GM18951 (cell line): ENCODE results near the gene DHCR7.

Source experiments
- POLR2A ChIP-seq: IDR thresholded peaks from 4 replicates; pipeline ENCODE4 v1.6.1; 2011; ENCODE audit warnings: mild to moderate bottlenecking; ENCODE audit not compliant: insufficient read length, insufficient read depth; ENCODE audit errors: extremely low read depth
- in situ Hi-C: fragments of 300-500 bp; cut with MboI; formaldehyde crosslinking; loops from one replicate; pipeline ENCODE4 v1.12.0; 2022; ENCODE audit warnings: low sequenced_read_pairs, mixed read lengths, inconsistent platforms; ENCODE audit not compliant: unreplicated experiment

DHCR7 gene, protein sequence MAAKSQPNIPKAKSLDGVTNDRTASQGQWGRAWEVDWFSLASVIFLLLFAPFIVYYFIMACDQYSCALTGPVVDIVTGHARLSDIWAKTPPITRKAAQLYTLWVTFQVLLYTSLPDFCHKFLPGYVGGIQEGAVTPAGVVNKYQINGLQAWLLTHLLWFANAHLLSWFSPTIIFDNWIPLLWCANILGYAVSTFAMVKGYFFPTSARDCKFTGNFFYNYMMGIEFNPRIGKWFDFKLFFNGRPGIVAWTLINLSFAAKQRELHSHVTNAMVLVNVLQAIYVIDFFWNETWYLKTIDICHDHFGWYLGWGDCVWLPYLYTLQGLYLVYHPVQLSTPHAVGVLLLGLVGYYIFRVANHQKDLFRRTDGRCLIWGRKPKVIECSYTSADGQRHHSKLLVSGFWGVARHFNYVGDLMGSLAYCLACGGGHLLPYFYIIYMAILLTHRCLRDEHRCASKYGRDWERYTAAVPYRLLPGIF

DNA sequence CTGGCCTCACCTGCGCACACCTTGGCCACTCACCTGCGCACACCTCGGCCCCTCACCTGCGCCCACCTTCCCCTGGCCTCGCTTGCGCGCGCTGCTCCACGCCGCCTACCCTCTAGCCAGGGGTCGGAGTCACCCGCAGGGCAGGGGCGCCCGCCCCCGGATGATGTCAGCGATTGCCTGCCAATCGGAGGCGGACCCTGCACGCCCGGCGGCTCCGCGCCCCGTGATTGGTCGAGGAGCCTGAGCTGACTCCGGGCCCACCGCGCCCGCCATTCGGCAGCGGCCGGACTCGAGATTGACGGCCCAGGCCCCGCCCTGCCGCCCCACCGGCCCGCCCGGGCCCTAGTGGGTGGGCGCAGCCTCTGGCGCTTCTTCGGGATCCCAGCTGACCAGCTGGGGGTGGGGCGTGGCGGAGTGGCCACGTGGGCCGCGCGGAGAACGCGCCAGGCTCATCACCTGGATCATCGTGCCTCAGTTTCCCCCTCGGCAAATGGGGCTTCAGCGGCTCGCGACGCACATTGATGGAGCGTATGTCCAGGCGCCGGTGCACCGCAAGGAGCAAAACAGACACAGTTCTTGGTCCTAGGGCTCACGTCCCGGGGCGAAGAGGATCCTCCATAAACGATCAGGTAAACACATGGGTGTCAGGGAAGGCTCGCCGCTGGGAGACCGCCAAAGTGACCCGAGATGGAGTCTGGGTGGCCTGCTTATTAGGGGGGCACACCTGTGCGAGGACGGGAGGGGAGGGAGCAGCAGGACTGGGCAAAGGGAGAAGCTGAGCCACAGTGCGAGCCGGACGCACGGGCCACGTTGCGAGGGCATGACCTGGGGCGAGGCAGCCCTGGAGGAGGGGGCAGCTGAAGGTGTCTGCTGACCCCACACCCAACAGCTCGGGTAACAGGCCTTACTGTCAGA is at the start of gene DHCR7:
Gene DHCR7 (minus strand): TSS at position 137 of the 915 bp plus-strand sequence. CDS start 3,441 bp downstream, outside the sequence.
- TF ChIP-seq POLR2A = peak; percentile 84
- in situ Hi-C loops = no loop called here

DNA sequence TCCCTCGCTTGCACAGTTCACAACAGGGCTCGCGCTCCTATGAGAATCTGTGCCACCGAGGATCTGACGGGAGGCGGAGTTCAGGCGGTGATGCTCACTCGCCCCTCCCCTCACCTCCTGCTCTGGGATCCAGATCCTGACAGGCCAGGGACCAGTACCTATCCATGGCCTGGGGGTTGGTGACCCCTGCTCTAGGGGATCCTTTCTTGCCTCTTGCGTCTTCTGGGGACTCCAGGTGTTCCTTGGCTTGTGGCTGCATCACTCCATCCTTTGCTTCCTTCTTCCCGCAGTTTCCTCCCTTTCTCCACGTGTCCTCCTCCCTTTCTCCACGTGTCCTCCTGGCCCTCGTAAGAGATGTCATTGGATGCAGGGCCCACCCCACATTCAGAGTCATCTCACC is 48.2 kb upstream of the DHCR7 start:
- in situ Hi-C loops = no loop called here
- TF ChIP-seq POLR2A = no peak

DNA sequence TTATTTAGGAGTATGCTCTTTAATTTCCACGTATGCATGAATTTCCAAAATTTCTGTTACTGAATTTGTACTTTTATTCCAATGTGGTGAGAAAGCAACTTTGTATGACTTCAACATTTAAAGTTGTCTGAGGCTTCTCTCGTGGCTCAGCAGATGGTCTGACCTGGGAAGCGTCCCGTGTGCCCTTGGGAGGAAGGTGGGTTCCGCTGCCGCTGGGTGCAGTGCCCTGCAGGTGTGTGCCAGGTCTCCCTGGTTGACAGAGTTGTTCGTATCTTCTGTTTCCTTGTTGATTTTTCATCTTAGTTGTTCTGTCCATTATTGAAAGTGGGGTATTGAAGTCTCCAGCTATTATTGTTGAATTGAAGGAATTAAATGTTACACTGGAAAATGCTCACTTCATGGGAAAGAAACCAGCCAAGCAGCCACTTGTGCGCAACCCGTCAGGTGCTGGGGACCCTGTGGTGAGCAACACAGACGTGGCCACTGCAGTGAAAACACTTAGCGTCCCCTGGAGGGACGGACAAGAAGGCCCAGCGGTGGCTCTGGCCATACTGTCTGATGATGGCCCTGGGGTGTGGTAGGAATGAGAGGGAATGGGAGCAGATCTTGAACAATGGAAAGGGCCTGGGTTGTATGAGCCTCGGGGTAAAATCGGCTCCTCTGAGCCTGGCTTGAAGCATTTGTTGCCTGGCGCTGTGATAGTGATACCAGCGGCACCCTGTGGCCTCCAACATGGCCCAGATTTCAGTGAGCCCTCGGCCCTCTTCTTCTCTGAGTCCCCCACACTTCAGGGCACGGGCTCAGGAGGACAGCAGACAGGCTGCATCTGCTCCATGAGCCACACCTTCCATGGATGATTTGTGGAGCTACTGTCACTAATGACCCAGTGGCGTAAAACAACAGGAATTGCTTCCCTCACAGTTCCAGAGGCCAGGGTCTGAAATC is 47.4 kb upstream of the DHCR7 start:
- in situ Hi-C loops = no loop called here
- no peak for TF ChIP-seq POLR2A

DNA sequence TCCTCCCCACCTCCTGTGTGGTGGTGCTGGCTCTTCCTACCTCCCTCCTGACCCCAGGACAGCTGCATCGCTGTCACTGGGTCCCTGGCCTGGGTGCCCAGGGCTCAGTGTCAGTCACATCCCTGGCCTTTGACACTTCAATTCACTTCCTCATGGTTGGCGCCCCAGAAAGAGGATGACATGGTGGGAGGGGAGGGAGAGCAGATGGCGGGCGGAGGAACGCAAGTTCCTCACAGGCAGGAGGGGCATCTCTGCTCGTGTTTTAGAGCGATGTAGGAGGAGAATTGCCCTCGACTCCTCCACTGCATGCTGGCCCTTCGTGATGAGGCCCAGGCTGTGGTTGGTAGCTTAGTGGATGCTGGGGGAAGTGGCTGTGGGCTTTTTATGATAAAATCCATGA is 43.7 kb upstream of the DHCR7 start:
- no peak for TF ChIP-seq POLR2A

DNA sequence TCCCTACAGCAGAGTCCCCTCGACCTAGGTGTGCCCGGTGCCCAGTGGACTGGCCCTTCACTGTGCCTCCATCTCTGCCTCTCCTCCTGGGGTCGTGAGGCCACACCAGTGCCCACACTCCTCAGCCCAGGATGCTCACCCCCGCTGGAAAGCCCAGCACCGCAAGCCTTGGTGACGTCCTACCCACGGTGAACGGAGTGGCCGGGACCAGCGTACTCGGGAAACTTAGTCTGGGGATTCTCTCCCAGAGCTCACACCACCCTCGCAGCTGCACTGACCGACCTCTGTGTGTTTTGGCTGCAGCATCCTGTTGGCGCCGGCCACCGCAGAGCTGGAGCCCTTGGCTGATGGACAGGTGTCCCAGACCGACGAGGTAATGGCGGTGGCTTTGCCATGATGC is 43.3 kb upstream of the DHCR7 start:
- no peak for TF ChIP-seq POLR2A
- in situ Hi-C loops = no loop called here

More for the DNA sequence above, 43.7 kb upstream of the DHCR7 start:
- in situ Hi-C loops = no loop called here

DNA sequence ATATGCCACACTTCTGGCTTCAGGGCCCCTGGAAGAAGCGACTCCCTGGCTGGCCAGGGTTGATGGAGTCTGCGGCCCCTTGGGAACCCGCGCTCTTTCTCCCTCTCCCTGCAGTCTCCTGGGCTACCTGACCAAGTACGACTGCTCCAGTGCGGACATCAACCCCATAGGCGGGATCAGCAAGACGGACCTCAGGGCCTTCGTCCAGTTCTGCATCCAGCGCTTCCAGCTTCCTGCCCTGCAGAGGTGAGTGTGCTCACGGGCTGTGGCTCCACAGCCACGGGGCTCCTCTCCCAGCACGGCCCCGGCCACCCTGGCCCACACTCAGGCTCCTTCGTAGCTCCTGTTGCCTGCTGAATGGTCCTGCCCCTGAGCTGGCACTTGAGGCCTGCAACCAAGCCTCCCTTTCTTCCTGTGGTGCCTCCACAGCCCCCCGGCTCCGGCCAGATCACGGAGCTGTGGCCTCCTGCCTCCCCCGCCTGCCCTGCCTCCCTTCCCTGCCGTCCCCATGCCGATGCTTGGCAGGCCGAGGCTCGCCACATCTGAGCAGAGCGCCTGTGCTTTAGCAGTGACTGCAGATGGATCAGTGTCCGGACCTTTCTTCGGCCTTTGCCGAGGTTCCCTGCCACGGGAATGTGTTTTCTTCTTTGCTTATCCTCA is 42.7 kb upstream of the DHCR7 start:
- in situ Hi-C loops = no loop called here
- TF ChIP-seq POLR2A = no peak

DNA sequence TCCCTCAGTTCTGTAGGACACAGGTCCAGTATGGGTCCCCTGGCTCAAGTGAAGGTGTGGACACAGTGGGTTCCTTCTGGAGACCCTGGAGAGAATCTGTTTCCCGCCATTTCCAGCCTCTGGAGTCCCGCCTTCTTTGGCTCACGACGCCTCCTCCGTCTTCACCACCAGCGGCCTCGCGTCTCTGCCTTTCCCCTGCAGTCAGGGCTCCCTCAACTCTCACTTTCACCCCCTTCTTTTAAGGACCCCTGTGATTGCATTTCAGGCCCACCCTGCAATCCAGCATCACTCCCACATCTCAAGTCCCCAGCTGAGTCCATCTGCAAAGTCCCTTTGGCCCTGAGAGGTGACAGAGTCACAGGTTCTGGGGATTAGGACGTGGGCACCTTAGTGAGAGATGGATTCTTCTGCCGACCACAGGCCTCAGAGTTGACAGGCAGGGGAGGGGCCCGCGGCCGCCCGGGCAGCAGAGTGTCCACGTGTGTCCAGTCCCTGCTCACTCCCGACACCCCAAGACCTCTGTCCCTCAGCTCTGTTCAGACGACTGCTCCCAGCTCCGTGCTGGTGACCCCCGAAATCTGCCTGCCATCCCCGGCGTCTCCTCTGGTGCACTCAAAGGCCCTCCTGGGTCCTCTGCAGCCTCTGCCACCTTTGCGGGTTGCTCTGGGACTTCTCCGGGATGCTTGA is 42.0 kb upstream of the DHCR7 start:
- no peak for TF ChIP-seq POLR2A
- in situ Hi-C loops = no loop called here

DNA sequence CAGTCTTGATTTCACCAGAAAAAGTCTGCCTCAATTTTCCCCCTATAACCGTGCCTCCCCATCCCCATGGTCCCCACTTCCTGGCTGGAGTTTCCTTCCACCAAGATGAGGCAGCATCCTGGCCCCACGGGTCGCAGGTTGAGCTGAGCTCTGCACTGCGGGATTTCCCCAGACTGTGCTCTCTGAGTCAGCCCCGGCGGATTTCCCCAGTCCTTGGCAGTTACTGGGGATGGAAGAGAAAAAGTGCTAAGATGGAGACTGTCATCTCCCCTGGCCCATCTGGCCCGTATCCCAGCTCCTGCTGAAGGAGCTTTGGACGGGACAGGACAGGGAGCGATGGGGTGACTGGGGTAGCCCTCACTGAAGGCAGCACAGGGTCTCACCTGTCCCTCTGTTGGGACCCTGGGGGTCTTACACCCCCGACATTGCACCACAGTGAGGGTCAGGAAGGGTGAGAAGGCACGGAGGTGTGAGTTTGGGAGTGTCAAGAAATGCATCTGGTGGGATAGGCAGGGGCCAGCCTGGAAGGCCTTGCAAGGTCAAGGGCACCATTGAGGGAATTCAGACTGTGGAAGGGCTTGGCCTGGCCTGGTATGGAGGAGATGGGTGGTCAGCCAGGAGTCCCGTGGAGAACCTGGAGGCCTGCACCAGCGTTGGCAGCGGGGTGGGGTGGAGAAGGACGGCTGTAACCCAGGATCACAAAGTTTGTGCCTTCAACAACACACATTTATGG is 41.3 kb upstream of the DHCR7 start:
- in situ Hi-C loops = no loop called here
- TF ChIP-seq POLR2A = no peak

DNA sequence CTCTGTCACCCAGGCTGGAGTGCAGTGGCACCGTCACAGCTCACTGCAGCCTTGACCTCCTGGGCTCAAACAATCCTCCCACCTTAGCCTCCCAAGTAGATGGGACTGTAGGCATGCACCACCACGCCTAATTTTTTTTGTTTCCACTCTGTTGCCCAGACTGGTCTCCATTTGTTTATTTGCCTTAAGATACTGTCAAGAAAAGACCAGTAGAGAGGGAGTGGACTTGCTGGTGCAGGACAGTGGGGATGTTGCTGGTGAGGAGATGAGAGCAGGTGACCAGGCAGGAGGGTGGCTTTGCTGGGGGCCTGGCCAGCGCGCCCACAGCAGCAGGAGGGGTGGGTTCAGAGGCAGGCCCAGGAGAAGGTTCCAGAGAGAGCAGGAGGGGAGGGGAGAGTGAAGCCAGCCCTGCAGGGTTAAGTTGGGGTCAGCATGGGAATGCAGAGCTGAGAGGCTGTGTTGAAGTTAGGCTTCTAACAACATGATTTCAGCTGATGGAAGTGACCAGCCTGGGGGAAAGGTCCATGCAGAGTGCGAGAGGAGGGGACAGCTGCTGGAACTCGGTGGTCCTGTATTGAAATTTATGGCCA is 40.6 kb upstream of the DHCR7 start:
- in situ Hi-C loops = no loop called here
- no peak for TF ChIP-seq POLR2A

DNA sequence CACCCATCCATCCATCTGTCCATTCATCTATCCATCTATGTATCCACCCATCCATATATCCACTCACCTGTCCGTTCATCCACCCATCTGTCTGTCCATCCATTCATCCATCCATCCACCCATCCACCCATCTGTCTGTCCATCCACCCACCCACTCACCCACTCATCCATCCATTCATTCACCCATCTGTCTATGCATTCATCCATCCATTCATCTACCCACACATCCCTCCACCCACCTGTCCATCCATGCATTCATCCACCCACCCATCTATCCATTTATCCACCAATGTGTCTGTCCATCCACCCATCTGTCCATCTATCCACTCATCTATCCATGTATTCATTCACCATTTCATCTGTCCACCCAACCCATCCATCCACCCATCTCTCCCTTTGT is 38.1 kb upstream of the DHCR7 start:
- TF ChIP-seq POLR2A = no peak
- in situ Hi-C loops = no loop called here

DNA sequence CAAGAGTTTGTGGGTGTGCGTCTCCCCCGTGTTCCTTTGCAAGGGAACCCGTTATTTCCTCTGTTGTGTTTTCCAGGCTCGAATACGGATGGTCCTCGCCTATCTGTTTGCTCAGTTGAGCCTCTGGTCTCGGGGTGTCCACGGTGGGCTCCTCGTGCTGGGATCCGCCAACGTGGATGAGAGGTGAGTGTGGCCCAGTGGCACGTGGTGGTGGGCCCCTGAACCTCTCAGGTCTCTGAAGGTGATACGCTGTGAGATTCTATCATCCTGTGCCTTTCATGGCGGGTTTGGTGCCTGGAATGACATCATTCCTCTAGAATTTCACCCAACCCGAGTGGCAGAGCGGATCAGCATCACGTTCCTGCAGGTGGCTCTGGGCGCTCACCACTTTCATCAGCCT is 37.3 kb upstream of the DHCR7 start:
- in situ Hi-C loops = no loop called here

More for the DNA sequence above, 37.3 kb upstream of the DHCR7 start:
- no peak for TF ChIP-seq POLR2A
